Inflammatory macrophage (primary cell): ENCODE measurements around the gene CLEC16A.

Experiments
- DNase-seq, 2 donors: peaks; one replicate each; pipeline ENCODE4 v3.0.0-alpha.2; 2020 to 2022

The CLEC16A gene

GRCh38 chr16:11020792-11021551 is 76.6 kb downstream of the CLEC16A start:
- DNase-seq, result no peak

- DNase-seq, result no peak
Observed at GRCh38 chr16:11022002-11022401, 77.6 kb downstream of the CLEC16A start.

GRCh38 chr16:11023262-11024039 is 79.1 kb downstream of the CLEC16A start:
- DNase-seq, result no peak

GRCh38 chr16:11024333-11025053 is 80.1 kb downstream of the CLEC16A start:
- DNase-seq, result no peak

- DNase-seq, result no peak
Observed at GRCh38 chr16:11025120-11025531, 80.8 kb downstream of the CLEC16A start.

- DNase-seq, result no peak
Observed at GRCh38 chr16:11029948-11030347, 85.6 kb downstream of the CLEC16A start.

GRCh38 chr16:11030990-11031510 is 86.7 kb downstream of the CLEC16A start:
- DNase-seq, result no peak

- no peak for DNase-seq
Observed at GRCh38 chr16:11032000-11032921, 87.9 kb downstream of the CLEC16A start.

- DNase-seq, result no peak
Observed at GRCh38 chr16:11032922-11033291, 88.5 kb downstream of the CLEC16A start.

GRCh38 chr16:11033629-11034420 is 89.5 kb downstream of the CLEC16A start:
- no peak for DNase-seq

- DNase-seq, result no peak
Observed at GRCh38 chr16:11034481-11034931, 90.1 kb downstream of the CLEC16A start.

- DNase-seq, result no peak
Observed at GRCh38 chr16:11035096-11035495, 90.7 kb downstream of the CLEC16A start.

- DNase-seq, result no peak
Observed at GRCh38 chr16:11036040-11036439, 91.7 kb downstream of the CLEC16A start.

GRCh38 chr16:11036868-11037410 is 92.6 kb downstream of the CLEC16A start:
- no peak for DNase-seq

- DNase-seq, result no peak
Observed at GRCh38 chr16:11038305-11038704, 93.9 kb downstream of the CLEC16A start.

- DNase-seq, result no peak
Observed at GRCh38 chr16:11038777-11039176, 94.4 kb downstream of the CLEC16A start.

GRCh38 chr16:11039726-11040125 is 95.4 kb downstream of the CLEC16A start:
- no peak for DNase-seq

GRCh38 chr16:11042191-11042590 is 97.8 kb downstream of the CLEC16A start:
- no peak for DNase-seq

GRCh38 chr16:11045441-11045840 is 101.1 kb downstream of the CLEC16A start:
- no peak for DNase-seq

- no peak for DNase-seq
Observed at GRCh38 chr16:11045846-11046245, 101.5 kb downstream of the CLEC16A start.
